HL-60 (cell line): ENCODE data around the gene ACTL6B.

ENCODE experiments used
- CTCF ChIP-seq: IDR thresholded peaks from one replicate; pipeline ENCODE4 v1.5.1; 2011; ENCODE audit warnings: low read length, control low read depth, inconsistent platforms; ENCODE audit not compliant: insufficient read depth
- GABPA ChIP-seq: IDR thresholded peaks from 2 replicates; pipeline ENCODE4 v1.6.1; 2012; ENCODE audit warnings: low read depth
- POLR2AphosphoS5 ChIP-seq: IDR thresholded peaks from 2 replicates; pipeline ENCODE4 v1.6.1; 2012; ENCODE audit warnings: low read depth

DNA sequence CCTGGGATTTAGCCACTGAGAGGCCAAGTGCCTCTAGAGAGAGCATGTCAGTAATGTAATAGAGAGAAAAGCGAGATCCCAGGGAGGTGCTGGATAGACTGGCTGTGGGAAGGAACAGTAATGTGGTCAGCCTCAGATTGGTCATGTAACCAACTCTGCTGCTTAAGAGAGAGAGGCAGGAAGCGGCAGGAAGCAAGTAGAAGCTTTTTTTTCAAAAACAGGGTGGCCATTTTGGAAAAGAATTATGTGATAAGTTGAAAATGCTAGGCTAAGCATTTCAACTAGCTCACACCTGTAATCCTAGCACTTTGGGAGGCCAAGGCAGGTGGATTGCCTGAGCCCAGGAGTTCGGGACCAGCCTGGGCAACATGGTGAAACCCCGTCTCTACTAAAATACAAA, 57.8 kb downstream of the ACTL6B start:
- TF ChIP-seq CTCF, result no peak
- TF ChIP-seq POLR2AphosphoS5, result no peak
- no peak for TF ChIP-seq GABPA
